Mesendoderm (in vitro differentiated cells): ENCODE results near the gene MOB3A.
"Not testable (repeated sequence)": the region's sequence is repeated elsewhere in the genome, so short reads cannot be mapped to it uniquely, and the experiment has no call there.

Source experiments
- DNase-seq: peaks from one replicate; pipeline ENCODE4 v3.0.0; 2013
- H2AK5ac ChIP-seq: 2 replicates; pipeline ENCODE4 v1.6.1; 2013; ENCODE audit warnings: low read length, inconsistent platforms
- H2BK120ac ChIP-seq: 2 replicates; pipeline ENCODE4 v1.6.1; 2013; ENCODE audit warnings: low read depth, mild to moderate bottlenecking, low read length, moderate library complexity, mixed read lengths
- H2BK15ac ChIP-seq: replicated peaks from 2 replicates; pipeline ENCODE4 v1.6.1; 2013; ENCODE audit warnings: low read depth, mild to moderate bottlenecking, moderate library complexity
- H2BK5ac ChIP-seq: 2 replicates; pipeline ENCODE4 v1.6.1; 2013; ENCODE audit warnings: low read length, inconsistent platforms
- H3K18ac ChIP-seq: 2 replicates; pipeline ENCODE4 v1.6.1; 2013; ENCODE audit warnings: mild to moderate bottlenecking, low read length, mixed read lengths
- H3K23ac ChIP-seq: one replicate; pipeline ENCODE4 v1.6.1; 2013; ENCODE audit warnings: low read length
- H3K27ac ChIP-seq: 2 replicates; pipeline ENCODE4 v1.5.1; 2013; ENCODE audit warnings: low read depth, mild to moderate bottlenecking, inconsistent platforms, low read length, moderate library complexity
- H3K27me3 ChIP-seq: 2 replicates; pipeline ENCODE4 v1.6.1; 2013; ENCODE audit warnings: low read length, control low read depth, mild to moderate bottlenecking, inconsistent platforms; ENCODE audit not compliant: insufficient read depth, poor library complexity
- H3K36me3 ChIP-seq: 2 replicates; pipeline ENCODE4 v1.6.1; 2013; ENCODE audit warnings: low read length, inconsistent platforms; ENCODE audit not compliant: control insufficient read depth, insufficient read depth
- H3K4ac ChIP-seq: one replicate; pipeline ENCODE4 v1.6.1; 2013; ENCODE audit warnings: low read depth, mild to moderate bottlenecking, low read length, moderate library complexity
- H3K4me1 ChIP-seq: 2 replicates; pipeline ENCODE4 v1.6.1; 2013; ENCODE audit warnings: low read depth, low read length, inconsistent platforms; ENCODE audit not compliant: control insufficient read depth
- H3K4me2 ChIP-seq: 2 replicates; pipeline ENCODE4 v1.6.1; 2013; ENCODE audit warnings: low read length
- H3K4me3 ChIP-seq: 2 replicates; pipeline ENCODE4 v1.5.1; 2013; ENCODE audit warnings: mild to moderate bottlenecking, low read length
- H3K56ac ChIP-seq: one replicate; pipeline ENCODE4 v1.6.1; 2013; ENCODE audit warnings: low read length
- H3K79me1 ChIP-seq: 2 replicates; pipeline ENCODE4 v1.6.1; 2013; ENCODE audit warnings: low read length, inconsistent platforms
- H3K79me2 ChIP-seq: 2 replicates; pipeline ENCODE4 v1.6.1; 2013; ENCODE audit warnings: mild to moderate bottlenecking, low read length; ENCODE audit not compliant: control insufficient read depth, insufficient read depth
- H3K9ac ChIP-seq: 2 replicates; pipeline ENCODE4 v1.6.1; 2013; ENCODE audit warnings: low read length, inconsistent platforms
- H4K5ac ChIP-seq: one replicate; pipeline ENCODE4 v1.6.1; 2013; ENCODE audit warnings: low read length
- H4K8ac ChIP-seq: one replicate; pipeline ENCODE4 v1.6.1; 2013; ENCODE audit warnings: low read depth, mild to moderate bottlenecking, control low read depth, low read length, moderate library complexity
- WGBS: extraction: QIAGEN DNeasy Blood & Tissue Kit; methylation state at CpG from one replicate; pipeline ENCODE4 v1.1.7; 2013; ENCODE audit warnings: low lambda C conversion rate, missing lambda C conversion rate; ENCODE audit not compliant: insufficient coverage; ENCODE audit errors: extremely low coverage; 5-methylcytosine and 5-hydroxymethylcytosine counted together

MOB3A gene

DNA sequence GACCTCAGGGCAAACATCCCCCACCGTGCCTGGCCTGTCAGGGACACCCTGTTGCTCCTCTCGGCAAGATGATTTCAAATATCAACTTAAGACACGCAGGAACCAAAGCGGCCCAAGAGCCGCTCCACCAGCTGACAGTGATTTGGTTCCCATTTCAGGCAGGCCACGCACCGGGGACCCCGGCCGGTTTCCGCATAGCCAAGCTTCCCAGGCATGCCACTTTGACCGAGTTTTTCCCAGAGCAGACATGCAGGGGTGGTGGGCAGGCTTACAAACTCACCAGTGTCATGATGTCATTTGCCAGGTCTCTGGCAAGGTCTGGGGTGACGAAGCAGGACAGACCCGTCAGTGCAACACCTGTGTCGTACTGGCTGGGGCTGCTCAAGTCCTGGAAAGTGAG, 36.1 kb upstream of the MOB3A start:
- Histone ChIP-seq H3K56ac (no peak overlapping the region), H3K79me1 (peaks cover 18% of the 10 kb centered on the region), H3K9ac (no peak overlapping the region), H2AK5ac (no peak overlapping the region), H2BK120ac (no peak overlapping the region), H3K27me3 (no peaks in the 10 kb centered on the region), H3K23ac (no peak overlapping the region), H3K4me1 (no peaks in the 10 kb centered on the region), H4K8ac (no peak overlapping the region), H3K4ac (no peak overlapping the region), H3K79me2 (peaks cover 5% of the 10 kb centered on the region), H3K4me3 (no peak overlapping the region), H2BK5ac (no peak overlapping the region), H3K27ac (no peak overlapping the region), H3K18ac (no peak overlapping the region), H3K36me3 (peaks cover 16% of the 10 kb centered on the region), H2BK15ac (no peak overlapping the region), H4K5ac (no peak overlapping the region), H3K4me2 (no peak overlapping the region)
- DNase-seq: no peak
- no CpG with 5 or more reads among the region's 14 CpGs for WGBS

DNA sequence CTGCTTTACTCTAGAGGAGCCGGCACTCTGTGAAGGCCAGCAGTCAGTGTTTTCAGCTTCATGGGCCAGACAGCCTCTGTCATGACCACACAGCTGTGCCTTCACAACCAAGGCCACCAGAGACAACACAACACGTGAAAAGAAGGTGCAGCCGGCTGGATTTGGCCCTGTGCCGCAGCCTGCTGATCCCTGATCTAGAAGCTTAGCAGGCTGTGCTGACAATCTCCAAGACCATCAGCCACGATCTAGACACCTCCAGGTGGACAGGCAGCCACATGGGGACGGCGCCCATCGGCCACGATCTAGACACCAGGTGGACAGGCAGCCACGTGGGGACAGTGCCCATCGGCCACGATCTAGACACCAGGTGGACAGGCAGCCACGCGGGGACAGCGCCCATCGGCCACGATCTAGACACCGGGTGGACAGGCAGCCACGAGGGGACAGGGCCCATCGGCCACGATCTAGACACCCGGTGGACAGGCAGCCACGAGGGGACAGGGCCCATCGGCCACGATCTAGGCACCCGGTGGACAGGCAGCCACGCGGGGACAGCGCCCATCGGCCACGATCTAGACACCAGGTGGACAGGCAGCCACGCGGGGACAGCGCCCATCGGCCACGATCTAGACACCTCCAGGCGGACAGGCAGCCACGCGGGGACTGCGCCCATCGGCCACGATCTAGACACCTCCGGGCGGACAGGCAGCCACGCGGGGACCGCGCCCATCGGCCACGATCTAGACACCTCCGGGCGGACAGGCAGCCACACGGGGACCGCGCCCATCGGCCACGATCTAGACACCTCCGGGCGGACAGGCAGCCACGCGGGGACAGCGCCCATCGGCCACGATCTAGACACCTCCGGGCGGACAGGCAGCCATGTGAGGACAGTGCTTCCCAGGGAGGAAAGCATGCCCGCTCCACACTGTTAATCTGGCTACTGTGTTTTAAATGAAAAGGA, 35.2 kb upstream of the MOB3A start:
- H2BK5ac ChIP-seq, H3K27me3 ChIP-seq, DNase-seq, H3K4me2 ChIP-seq, H3K9ac ChIP-seq, H4K5ac ChIP-seq, H3K4me3 ChIP-seq, H3K23ac ChIP-seq, H2BK15ac ChIP-seq, H3K18ac ChIP-seq, H4K8ac ChIP-seq, H3K27ac ChIP-seq, H3K79me2 ChIP-seq, H3K4ac ChIP-seq, H2AK5ac ChIP-seq, H3K4me1 ChIP-seq, H3K56ac ChIP-seq, H2BK120ac ChIP-seq: not testable (repeated sequence)
- no CpG with 5 or more reads among the region's 67 CpGs for WGBS
- Histone ChIP-seq H3K79me1 (peaks cover 18% of the 10 kb centered on the region), H3K36me3 (peaks cover 19% of the 10 kb centered on the region)

DNA sequence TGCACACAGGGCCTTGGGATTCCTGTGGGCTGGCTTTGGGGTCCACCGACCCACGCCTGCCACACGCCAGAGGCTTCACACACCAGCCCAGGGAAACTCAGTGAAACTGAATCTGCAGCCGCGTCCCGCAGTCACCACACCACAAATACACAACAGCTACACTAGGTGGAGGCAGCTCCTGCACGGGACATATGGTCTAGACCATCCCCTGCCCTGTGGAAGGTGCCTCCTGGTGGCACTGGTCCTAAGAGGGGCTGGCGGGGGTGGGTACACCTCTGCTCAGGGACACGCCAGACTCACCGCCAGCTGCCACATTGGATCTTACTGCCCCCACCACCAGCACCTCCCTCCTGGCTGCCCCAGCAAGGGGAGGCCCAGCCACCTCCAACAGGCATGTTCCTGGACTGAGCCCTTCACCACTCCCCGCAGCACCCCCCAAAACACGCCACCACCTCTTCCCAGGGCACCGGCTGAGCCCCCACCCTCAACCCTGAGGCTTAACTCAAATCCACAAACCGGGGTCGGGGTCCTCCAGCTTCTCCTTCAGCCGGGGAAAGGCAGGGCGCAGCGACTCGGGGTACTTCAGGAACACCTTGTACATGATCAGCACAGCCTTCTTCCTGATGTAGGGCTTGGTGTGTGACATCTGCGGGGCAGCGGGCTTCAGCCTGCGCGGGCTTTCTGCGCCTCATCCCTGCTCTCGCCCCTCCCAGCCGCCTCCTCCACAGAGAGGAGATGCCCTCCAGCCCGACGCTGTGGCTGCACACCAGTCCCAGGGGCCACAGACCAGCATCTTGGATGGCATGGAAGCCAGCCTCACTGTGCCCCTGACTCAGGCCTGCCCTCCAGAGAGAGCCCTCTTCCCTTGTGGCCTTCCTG, 34.0 kb upstream of the MOB3A start:
- Histone ChIP-seq H3K27me3 (no peaks in the 10 kb centered on the region), H3K4ac (no peak overlapping the region), H3K23ac (no peak overlapping the region), H4K5ac (no peak overlapping the region), H3K4me3 (no peak overlapping the region), H3K18ac (no peak overlapping the region), H3K4me2 (no peak overlapping the region), H3K79me2 (peaks cover 4% of the 10 kb centered on the region), H3K27ac (no peak overlapping the region), H2AK5ac (no peak overlapping the region), H4K8ac (no peak overlapping the region), H3K9ac (no peak overlapping the region), H3K4me1 (no peaks in the 10 kb centered on the region), H3K79me1 (peaks cover 12% of the 10 kb centered on the region), H3K56ac (no peak overlapping the region), H3K36me3 (peaks cover 19% of the 10 kb centered on the region), H2BK15ac (no peak overlapping the region), H2BK120ac (no peak overlapping the region), H2BK5ac (no peak overlapping the region)
- no peak for DNase-seq
- WGBS: no CpG with 5 or more reads among the region's 28 CpGs

DNA sequence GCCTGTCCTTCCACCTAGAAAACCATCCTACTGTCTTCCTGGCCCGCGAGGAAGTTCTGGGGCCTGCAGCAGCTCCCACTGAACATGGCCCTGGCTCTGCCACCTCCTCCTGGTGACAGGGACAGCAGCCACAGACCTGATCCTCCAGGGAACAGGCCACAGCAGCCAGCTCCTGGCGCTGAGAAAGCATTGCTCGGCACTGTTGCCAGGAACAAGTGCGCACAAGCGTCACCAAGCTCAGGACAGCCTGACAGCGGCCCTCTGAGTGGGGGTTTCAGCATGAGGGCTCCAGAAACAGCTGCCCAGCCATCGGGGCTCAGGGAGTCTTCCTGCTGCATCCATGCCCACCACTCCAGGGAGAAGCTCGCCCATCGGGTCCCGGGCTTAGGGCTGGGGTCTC, 33.4 kb upstream of the MOB3A start:
- WGBS: no CpG with 5 or more reads among the region's 11 CpGs
- no peak overlapping the region for H4K5ac ChIP-seq
- H2AK5ac ChIP-seq: no peak overlapping the region
- H3K79me2 ChIP-seq: peaks cover 4% of the 10 kb centered on the region
- H3K4me1 ChIP-seq: no peaks in the 10 kb centered on the region
- no peak overlapping the region for H3K4ac ChIP-seq
- H3K23ac ChIP-seq: no peak overlapping the region
- no peaks in the 10 kb centered on the region for H3K27me3 ChIP-seq
- no peak overlapping the region for H3K9ac ChIP-seq
- peaks cover 12% of the 10 kb centered on the region for H3K79me1 ChIP-seq
- no peak overlapping the region for H3K56ac ChIP-seq
- H3K36me3 ChIP-seq: peaks cover 19% of the 10 kb centered on the region
- no peak overlapping the region for H3K4me2 ChIP-seq
- H2BK15ac ChIP-seq: no peak overlapping the region
- no peak overlapping the region for H4K8ac ChIP-seq
- H3K27ac ChIP-seq: no peak overlapping the region
- no peak overlapping the region for H2BK120ac ChIP-seq
- H3K4me3 ChIP-seq: no peak overlapping the region
- H3K18ac ChIP-seq: no peak overlapping the region
- no peak overlapping the region for H2BK5ac ChIP-seq
- no peak for DNase-seq

DNA sequence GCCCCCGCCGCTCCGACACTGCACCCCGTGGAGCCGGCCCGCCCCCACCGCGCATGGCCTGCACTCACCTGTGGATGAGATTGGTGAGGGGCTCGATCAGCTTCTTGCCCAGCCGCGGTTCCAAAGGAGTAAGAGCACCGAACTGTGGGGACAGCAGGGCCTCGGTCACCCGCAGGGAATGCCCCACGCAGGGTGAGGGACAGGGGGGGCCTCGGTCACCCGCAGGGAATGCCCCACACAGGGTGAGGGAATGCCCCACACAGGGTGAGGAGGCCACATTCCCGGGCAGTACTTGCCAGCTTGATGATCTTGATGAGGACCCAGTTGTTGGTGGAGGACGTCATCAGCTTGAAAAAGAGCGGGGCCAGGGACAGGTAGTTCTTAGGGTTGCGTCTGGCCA, 32.9 kb upstream of the MOB3A start:
- Histone ChIP-seq H4K5ac (no peak overlapping the region), H3K18ac (no peak overlapping the region), H3K4me1 (no peaks in the 10 kb centered on the region), H3K79me2 (peaks cover 4% of the 10 kb centered on the region), H2BK120ac (no peak overlapping the region), H3K36me3 (peaks cover 19% of the 10 kb centered on the region), H3K27ac (no peak overlapping the region), H3K56ac (no peak overlapping the region), H3K9ac (no peak overlapping the region), H2BK5ac (no peak overlapping the region), H3K79me1 (peaks cover 12% of the 10 kb centered on the region), H2BK15ac (no peak overlapping the region), H4K8ac (no peak overlapping the region), H2AK5ac (no peak overlapping the region), H3K27me3 (no peaks in the 10 kb centered on the region), H3K4me3 (no peak overlapping the region), H3K4me2 (no peak overlapping the region), H3K4ac (no peak overlapping the region), H3K23ac (no peak overlapping the region)
- no CpG with 5 or more reads among the region's 21 CpGs for WGBS
- no peak for DNase-seq
